Cardiac muscle cell (in vitro differentiated cells and primary cell): Measurements from ENCODE around the gene CHST9. TPM values are rescaled to one million over a fixed set of nuclear protein-coding genes. Genes with fewer than 3 reads are reported as not detected.

Experiments used
- DNase-seq, 2 donors: peaks; one replicate each; pipeline versions ENCODE4 v3.0.0 to v3.0.0-alpha.2; 2010 to 2017; ENCODE audit warnings: low read depth in 1 of 2, low spot score in 1 of 2
- H3K27ac ChIP-seq: fragments of 200-600 bp; sonication (generic); 2 replicates; pipeline ENCODE4 v1.5.1; 2016
- H3K27me3 ChIP-seq: fragments of 200-600 bp; sonication (generic); 2 replicates; pipeline ENCODE4 v1.6.0; 2016; ENCODE audit warnings: control low read depth
- H3K36me3 ChIP-seq: fragments of 200-600 bp; sonication (generic); 2 replicates; pipeline ENCODE4 v1.5.1; 2016; ENCODE audit warnings: control low read depth
- H3K4me1 ChIP-seq: fragments of 200-600 bp; sonication (generic); 2 replicates; pipeline ENCODE4 v1.8.1; 2017; ENCODE audit warnings: low read depth, mild to moderate bottlenecking, mixed run types
- H3K4me3 ChIP-seq: fragments of 200-600 bp; sonication (generic); 2 replicates; pipeline ENCODE4 v1.5.1; 2016; ENCODE audit warnings: mild to moderate bottlenecking
- H3K9me3 ChIP-seq: fragments of 200-600 bp; sonication (generic); 2 replicates; pipeline ENCODE4 v1.5.1; 2017; ENCODE audit warnings: low read depth, mild to moderate bottlenecking, control low read depth
- CTCF ChIP-seq: IDR thresholded peaks from 2 replicates; pipeline ENCODE4 v1.5.1; 2012; ENCODE audit warnings: low read depth, mild to moderate bottlenecking, low read length
- polyA plus RNA-seq: library from polyadenylated mRNA; unstranded; fragments of >200 nt; fragmentation: Nextera tagmentation; extraction: Ambion mirVana; gene quantifications from 2 replicates; pipeline ENCODE4 v1.2.1, GENCODE V29; 2016
- total RNA-seq: library from RNA; depleted of rRNA; stranded (reverse); fragments of >200 nt; gene quantifications from 2 replicates; pipeline ENCODE4 v1.2.3, GENCODE V29; 2016

Gene CHST9
- total and polyA plus RNA-seq, 2 experiments from 2014 or later = 0.36 TPM; not detected in 1

- Histone ChIP-seq H3K9me3 (no peaks in the 10 kb centered on the region), H3K4me3 (no peak overlapping the region), H3K27me3 (no peaks in the 10 kb centered on the region), H3K27ac (no peak overlapping the region), H3K36me3 (no peaks in the 10 kb centered on the region), H3K4me1 (no peaks in the 10 kb centered on the region)
- DNase-seq = no peak
- no peak for TF ChIP-seq CTCF
These were observed 40.9 kb upstream of the CHST9 start for GRCh38 chr18:27225947-27226481.

GRCh38 chr18:27223526-27224291 is 38.6 kb upstream of the CHST9 start:
- Histone ChIP-seq H3K27ac (no peak overlapping the region), H3K36me3 (no peaks in the 10 kb centered on the region), H3K4me3 (no peak overlapping the region), H3K4me1 (no peaks in the 10 kb centered on the region), H3K27me3 (no peaks in the 10 kb centered on the region), H3K9me3 (no peaks in the 10 kb centered on the region)
- no peak for TF ChIP-seq CTCF
- DNase-seq = no peak

GRCh38 chr18:27214831-27215230 is 29.7 kb upstream of the CHST9 start:
- Histone ChIP-seq H3K36me3 (no peaks in the 10 kb centered on the region), H3K27me3 (no peaks in the 10 kb centered on the region), H3K9me3 (no peaks in the 10 kb centered on the region), H3K27ac (no peak overlapping the region), H3K4me1 (no peaks in the 10 kb centered on the region), H3K4me3 (no peak overlapping the region)
- no peak for DNase-seq
- TF ChIP-seq CTCF = no peak

GRCh38 chr18:27213123-27213717 is 28.1 kb upstream of the CHST9 start:
- Histone ChIP-seq H3K4me1 (no peaks in the 10 kb centered on the region), H3K27me3 (no peaks in the 10 kb centered on the region), H3K4me3 (no peak overlapping the region), H3K27ac (no peak overlapping the region), H3K9me3 (no peaks in the 10 kb centered on the region), H3K36me3 (no peaks in the 10 kb centered on the region)
- TF ChIP-seq CTCF = no peak
- DNase-seq = no peak

- no peak for DNase-seq
- TF ChIP-seq CTCF = no peak
- Histone ChIP-seq H3K27me3 (no peaks in the 10 kb centered on the region), H3K4me3 (no peak overlapping the region), H3K9me3 (no peaks in the 10 kb centered on the region), H3K27ac (no peak overlapping the region), H3K4me1 (no peaks in the 10 kb centered on the region), H3K36me3 (no peaks in the 10 kb centered on the region)
These were observed 26.5 kb upstream of the CHST9 start for GRCh38 chr18:27211569-27211968.
